IPS-20b (cell line): ENCODE data around the gene AHNAK.
A peak's percentile ranks its signal among the peaks of the same experiment; 100 is the strongest.
"Not testable (repeated sequence)": the region's sequence is repeated elsewhere in the genome, so short reads cannot be mapped to it uniquely, and the experiment has no call there.

Experiments used
- H3K27ac ChIP-seq: one replicate; pipeline ENCODE4 v1.5.1; 2013; ENCODE audit warnings: low read length
- H3K27me3 ChIP-seq: 2 replicates; pipeline ENCODE4 v1.6.1; 2013; ENCODE audit warnings: mild to moderate bottlenecking, low read length, inconsistent platforms; ENCODE audit not compliant: insufficient read depth
- H3K36me3 ChIP-seq: 2 replicates; pipeline ENCODE4 v1.6.1; 2013; ENCODE audit warnings: low read depth, mild to moderate bottlenecking, inconsistent platforms, low read length, moderate library complexity; ENCODE audit not compliant: insufficient read depth
- H3K4me1 ChIP-seq: 2 replicates; pipeline ENCODE4 v1.6.1; 2013; ENCODE audit warnings: mild to moderate bottlenecking, control low read depth, inconsistent platforms, low read length, moderate library complexity; ENCODE audit not compliant: insufficient read depth
- H3K4me3 ChIP-seq: 2 replicates; pipeline ENCODE4 v1.5.1; 2013; ENCODE audit warnings: mild to moderate bottlenecking, low read length, inconsistent platforms
- H3K9ac ChIP-seq: 2 replicates; pipeline ENCODE4 v1.6.1; 2013; ENCODE audit warnings: low read depth, mild to moderate bottlenecking, inconsistent platforms, low read length, moderate library complexity
- H3K9me3 ChIP-seq: 2 replicates; pipeline ENCODE4 v1.6.1; 2013; ENCODE audit warnings: mild to moderate bottlenecking, low read depth, low read length, inconsistent platforms; ENCODE audit not compliant: insufficient read depth

AHNAK gene, protein sequence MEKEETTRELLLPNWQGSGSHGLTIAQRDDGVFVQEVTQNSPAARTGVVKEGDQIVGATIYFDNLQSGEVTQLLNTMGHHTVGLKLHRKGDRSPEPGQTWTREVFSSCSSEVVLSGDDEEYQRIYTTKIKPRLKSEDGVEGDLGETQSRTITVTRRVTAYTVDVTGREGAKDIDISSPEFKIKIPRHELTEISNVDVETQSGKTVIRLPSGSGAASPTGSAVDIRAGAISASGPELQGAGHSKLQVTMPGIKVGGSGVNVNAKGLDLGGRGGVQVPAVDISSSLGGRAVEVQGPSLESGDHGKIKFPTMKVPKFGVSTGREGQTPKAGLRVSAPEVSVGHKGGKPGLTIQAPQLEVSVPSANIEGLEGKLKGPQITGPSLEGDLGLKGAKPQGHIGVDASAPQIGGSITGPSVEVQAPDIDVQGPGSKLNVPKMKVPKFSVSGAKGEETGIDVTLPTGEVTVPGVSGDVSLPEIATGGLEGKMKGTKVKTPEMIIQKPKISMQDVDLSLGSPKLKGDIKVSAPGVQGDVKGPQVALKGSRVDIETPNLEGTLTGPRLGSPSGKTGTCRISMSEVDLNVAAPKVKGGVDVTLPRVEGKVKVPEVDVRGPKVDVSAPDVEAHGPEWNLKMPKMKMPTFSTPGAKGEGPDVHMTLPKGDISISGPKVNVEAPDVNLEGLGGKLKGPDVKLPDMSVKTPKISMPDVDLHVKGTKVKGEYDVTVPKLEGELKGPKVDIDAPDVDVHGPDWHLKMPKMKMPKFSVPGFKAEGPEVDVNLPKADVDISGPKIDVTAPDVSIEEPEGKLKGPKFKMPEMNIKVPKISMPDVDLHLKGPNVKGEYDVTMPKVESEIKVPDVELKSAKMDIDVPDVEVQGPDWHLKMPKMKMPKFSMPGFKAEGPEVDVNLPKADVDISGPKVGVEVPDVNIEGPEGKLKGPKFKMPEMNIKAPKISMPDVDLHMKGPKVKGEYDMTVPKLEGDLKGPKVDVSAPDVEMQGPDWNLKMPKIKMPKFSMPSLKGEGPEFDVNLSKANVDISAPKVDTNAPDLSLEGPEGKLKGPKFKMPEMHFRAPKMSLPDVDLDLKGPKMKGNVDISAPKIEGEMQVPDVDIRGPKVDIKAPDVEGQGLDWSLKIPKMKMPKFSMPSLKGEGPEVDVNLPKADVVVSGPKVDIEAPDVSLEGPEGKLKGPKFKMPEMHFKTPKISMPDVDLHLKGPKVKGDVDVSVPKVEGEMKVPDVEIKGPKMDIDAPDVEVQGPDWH (N-terminal part only)

DNA sequence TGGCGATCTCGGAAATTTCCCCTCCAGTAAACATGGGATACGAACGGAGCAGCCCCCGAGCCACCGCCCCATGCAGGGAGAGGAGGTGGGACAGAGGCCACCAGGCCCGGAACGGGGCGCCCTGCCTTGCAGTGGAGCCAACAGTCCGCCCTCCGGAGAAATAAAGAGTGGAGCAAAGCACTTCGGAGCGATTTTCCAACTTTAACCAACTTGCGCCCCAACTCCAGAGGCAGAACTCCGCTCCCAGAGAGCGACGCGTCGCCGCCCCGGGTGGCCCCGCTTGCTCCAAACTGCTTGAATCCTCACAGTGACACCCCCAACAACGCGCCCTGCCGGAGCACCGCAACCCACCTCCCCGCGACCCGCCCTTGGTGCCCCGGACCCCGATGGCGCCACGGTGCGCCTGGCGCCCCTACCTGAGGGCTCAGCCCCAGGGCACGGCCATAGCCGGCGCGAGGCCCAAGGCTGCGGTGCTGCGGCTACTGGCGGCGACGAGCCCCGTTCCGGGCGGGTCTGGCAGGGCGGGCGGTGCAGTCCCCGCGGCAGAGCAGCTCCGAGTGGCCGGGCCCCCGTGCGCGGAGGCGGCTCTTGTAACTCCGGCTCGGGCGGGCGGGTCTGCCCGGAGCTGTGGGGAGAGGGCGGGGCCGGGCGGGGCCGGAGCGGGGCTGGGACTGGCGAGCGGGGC is at the start of gene AHNAK:
Gene AHNAK, minus strand, starts transcription at position 563 of the 685 bp plus-strand sequence. CDS start 10,708 bp downstream, outside the sequence.
- no peaks in the 10 kb centered on the region for H3K36me3 ChIP-seq
- no peaks in the 10 kb centered on the region for H3K9me3 ChIP-seq
- peaks cover 86% of the 10 kb centered on the region for H3K27me3 ChIP-seq
- H3K4me3 ChIP-seq = peak within 1 kb of the TSS; percentile 66
- H3K4me1 ChIP-seq = peaks cover 5% of the 10 kb centered on the region
- H3K27ac ChIP-seq = no peak within 1 kb of the TSS
- H3K9ac ChIP-seq = peak within 1 kb of the TSS; percentile 34

DNA sequence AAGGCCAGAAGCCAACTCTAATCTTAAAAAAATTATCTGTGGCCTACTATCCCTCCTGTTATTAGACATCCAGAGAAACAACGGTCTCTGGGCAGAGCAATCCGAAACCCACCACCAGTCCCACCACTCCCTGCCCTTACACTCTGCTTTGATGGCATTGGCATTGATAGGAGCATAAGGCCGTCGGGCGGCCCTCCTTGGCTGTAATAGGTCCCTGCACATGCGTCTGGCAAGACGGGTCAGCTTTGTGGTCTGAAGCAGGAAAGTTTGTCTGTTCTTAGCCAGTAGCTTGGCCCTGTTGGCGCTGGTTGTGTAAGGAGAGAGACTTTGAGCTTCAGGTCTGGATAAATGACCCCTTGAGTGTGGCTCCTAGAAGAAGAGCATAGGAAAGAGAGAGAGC is 48.5 kb upstream of the AHNAK start:
- no peak overlapping the region for H3K4me3 ChIP-seq
- H3K36me3 ChIP-seq = peaks cover 73% of the 10 kb centered on the region
- H3K27me3 ChIP-seq = no peaks in the 10 kb centered on the region; the same call in 1 of the 2 replicates

DNA sequence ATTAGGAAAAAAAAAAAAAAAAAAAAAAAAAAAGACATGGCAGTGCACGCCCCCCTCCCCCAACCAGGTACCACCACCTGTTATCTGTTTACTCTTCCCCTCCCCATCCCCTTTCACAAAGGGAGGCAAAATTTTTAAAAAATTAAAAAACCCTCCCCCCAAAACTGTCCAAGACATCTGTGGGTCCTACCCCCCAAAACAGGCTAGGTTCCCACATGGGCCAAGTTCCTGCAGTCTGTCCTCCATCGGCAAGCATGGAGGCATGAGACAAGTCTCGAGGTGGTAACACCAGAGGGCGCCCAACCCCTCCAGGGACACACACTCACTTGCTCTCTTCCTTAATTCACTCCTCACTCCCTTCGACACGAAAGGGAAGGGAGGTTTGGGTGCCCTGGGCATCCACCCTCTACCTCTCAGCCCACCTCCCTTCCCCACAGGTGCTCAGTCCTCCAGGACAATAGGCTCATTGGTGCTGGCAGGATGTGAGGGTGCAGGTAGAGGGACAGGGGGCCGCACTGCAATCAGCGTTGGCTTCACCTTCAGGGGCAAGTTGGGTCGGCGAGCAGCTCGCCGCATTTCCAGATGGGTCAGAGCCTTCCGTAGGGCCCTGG is 46.9 kb upstream of the AHNAK start:
- H3K9ac ChIP-seq = no peak overlapping the region
- no peaks in the 10 kb centered on the region for H3K9me3 ChIP-seq
- H3K27ac ChIP-seq = no peak overlapping the region
- no peak overlapping the region for H3K4me3 ChIP-seq
- H3K4me1 ChIP-seq = peaks cover 5% of the 10 kb centered on the region
- peaks cover 64% of the 10 kb centered on the region for H3K36me3 ChIP-seq
- no peaks in the 10 kb centered on the region for H3K27me3 ChIP-seq

More for the DNA sequence above, 48.5 kb upstream of the AHNAK start:
- peaks cover 17% of the 10 kb centered on the region for H3K4me1 ChIP-seq
- H3K27ac ChIP-seq = no peak overlapping the region
- H3K9me3 ChIP-seq = no peaks in the 10 kb centered on the region
- H3K9ac ChIP-seq = no peak overlapping the region

DNA sequence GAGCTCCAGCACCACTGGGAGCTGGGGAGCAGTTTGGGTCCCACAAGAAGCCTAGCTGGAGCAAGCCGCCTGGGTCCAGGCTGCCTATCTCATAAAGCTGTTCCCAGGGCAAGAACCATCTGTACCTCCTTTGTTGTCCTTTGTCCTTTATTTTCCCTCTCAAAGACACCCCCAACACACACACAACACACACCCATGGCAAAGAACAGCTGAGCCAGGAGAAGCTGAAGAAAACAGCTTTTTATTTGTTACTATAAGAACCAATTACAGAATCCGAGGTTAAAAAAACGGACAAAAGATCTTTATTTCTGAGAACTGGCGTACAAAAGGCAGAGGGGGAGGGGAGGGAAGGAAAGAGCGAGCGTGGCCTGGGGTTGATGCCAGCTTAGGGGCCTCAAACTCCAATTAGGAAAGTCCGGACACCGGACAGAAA is 46.4 kb upstream of the AHNAK start:
- Histone ChIP-seq H3K9ac (no peak overlapping the region), H3K27me3 (no peaks in the 10 kb centered on the region), H3K9me3 (no peaks in the 10 kb centered on the region), H3K4me3 (no peak overlapping the region), H3K4me1 (peaks cover 5% of the 10 kb centered on the region), H3K27ac (no peak overlapping the region), H3K36me3 (peaks cover 64% of the 10 kb centered on the region)

DNA sequence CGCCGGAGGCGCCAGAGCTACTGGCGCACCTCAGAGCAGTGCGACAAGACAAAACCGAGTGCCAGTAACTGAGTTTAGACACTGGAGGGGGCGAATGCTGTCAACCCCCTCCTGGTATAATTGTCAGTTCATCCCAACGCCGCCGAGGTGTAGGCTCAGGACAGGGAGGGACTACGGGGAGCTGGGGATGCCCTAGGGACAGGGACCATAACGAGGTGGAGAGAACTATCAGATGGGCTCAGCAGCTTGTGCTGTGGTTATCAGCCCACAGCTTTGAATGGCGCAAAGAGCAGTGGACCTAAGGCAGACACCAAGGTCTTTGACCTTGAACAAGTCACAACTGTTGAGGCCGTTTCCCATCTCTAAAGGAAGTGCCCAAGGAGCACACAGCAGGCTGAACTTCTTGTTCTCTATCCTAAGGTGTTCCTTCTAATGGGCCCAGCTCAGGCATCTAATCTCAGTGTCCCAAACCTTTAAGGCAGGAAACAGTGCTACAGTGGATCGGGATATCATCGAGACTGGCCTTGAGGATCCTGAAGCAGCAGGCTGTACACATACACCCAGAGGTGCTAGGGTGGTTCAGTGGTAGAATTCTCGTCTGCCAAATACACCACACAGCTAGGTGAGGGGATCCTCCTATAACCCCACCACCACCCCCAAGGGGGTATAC is 45.7 kb upstream of the AHNAK start:
- Histone ChIP-seq H3K27me3 (no peaks in the 10 kb centered on the region), H3K4me3 (peak overlapping the region; percentile 79), H3K4me1 (peaks cover 5% of the 10 kb centered on the region), H3K36me3 (peaks cover 64% of the 10 kb centered on the region), H3K9ac (peak overlapping the region; percentile 89), H3K27ac (peak overlapping the region; percentile 68), H3K9me3 (no peaks in the 10 kb centered on the region)

DNA sequence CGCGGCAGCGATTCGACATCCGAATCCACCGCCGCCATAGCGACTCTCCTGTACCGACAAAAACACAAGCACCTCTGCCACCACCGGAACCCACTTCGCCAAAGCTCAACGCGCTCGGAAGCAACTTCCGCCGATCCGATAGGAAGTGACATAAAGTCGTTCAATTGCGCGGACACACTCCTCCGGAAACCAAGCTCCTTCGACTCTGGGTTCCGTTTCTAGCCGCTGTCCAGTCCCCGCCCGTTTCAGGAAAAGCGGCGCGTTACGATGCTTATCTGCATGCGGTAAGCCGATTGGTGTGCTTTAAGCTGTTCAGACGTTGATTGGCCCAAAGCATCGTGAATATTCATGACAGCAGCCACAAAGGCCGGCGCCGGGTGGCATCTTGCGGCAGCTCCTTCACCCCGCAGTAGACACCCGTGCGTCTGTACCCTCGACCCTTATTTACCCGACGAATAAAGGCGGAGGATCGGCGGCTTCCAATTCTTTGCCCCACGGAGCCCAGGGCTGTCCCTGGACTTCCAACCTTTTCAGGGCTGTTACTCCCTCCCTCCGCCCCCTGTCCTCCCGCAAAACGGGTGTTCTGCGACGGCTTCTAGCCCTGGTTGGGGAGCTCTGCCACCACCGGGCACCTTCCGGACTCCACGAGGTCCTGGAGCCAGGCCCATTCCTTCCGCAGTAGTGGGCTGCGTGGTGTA is 45.0 kb upstream of the AHNAK start, which contains the start of gene TUT1:
Gene TUT1, minus strand, starts transcription at position 76 of the 698 bp plus-strand sequence. Its CDS starts 38 bp downstream, at position 38.
- no peaks in the 10 kb centered on the region for H3K9me3 ChIP-seq
- peaks cover 5% of the 10 kb centered on the region for H3K4me1 ChIP-seq
- peak within 1 kb of the TSS; percentile 95 for H3K9ac ChIP-seq
- H3K4me3 ChIP-seq = peak within 1 kb of the TSS; percentile 79
- H3K27me3 ChIP-seq = no peaks in the 10 kb centered on the region
- H3K36me3 ChIP-seq = peaks cover 60% of the 10 kb centered on the region
- peak within 1 kb of the TSS; percentile 68 for H3K27ac ChIP-seq

DNA sequence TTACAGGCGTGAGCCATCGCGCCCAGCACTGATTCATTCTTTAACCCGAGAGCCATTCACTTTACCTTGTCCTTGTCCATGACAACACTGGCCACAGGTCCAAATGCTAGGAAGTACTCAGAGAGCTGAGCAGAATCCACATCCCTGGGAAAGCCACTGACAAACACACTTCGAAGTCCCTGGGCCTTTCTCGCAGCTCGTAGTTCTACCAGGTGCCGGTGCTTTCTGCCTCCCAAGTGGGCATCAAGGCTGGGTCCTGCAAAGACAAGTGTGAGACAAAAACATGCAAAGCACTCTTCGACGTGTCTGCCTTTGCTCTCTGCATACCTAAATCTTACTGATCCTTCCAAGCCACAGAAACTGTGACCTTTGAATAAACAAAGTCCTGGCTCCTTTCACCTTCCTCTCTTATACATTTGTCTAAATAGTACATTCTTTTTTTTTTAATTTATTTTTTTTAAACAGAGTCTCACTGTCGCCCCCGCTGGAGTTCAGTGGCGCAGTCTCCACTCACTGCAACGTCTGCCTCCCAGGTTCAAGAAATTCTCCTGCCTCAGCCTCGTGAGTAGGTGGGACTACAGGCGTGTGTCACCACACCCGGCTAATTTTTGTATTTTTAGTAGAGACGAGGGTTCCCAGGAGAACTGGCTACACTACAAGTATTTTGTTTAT is 42.5 kb upstream of the AHNAK start:
- Histone ChIP-seq H3K27me3 (no peaks in the 10 kb centered on the region), H3K9ac (no peak overlapping the region), H3K9me3 (no peaks in the 10 kb centered on the region), H3K4me1 (peaks cover 5% of the 10 kb centered on the region), H3K4me3 (no peak overlapping the region), H3K27ac (no peak overlapping the region), H3K36me3 (peaks cover 46% of the 10 kb centered on the region)

DNA sequence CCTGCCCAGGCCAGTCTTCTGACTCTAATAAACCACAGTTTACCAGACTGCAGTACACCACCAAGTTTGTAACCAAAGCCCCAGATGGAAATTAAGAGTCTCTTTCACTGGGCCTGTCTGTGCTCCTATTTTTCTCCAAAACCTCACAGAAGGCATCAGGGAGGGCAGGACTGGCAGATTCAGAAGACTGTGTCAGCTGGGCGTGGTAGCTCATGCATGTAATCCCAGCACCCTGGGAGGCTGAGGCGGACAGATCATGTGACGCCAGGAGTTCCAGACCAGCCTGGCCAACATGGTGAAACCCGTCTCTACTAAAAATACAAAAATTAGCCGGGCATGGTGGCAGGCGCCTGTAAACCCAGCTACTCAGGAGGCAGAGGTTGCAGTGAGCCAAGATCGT is 38.8 kb upstream of the AHNAK start:
- not testable (repeated sequence) for H3K4me3 ChIP-seq, H3K9ac ChIP-seq, H3K27me3 ChIP-seq, H3K9me3 ChIP-seq, H3K27ac ChIP-seq, H3K4me1 ChIP-seq
- peaks cover 51% of the 10 kb centered on the region for H3K36me3 ChIP-seq

DNA sequence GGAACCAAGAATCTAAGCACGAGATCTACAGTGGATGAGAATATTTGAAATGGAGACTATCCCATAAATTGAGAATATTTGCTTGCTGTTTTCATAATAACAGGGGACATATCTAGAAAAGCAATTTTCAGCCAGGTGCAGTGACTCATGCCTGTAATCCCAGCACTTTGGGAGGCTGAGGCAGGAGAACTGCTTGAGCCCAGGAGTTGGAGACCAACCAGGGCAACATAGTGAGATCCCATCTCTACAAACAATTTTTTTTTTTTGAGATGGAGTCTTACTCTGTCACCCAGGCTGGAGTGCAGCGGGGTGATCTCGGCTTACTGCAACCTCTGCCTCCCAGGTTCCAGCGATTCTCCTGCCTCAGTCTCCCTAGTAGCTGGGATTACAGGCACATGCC is 35.1 kb upstream of the AHNAK start:
- not testable (repeated sequence) for H3K4me3 ChIP-seq, H3K4me1 ChIP-seq, H3K9me3 ChIP-seq, H3K27ac ChIP-seq, H3K27me3 ChIP-seq, H3K9ac ChIP-seq
- H3K36me3 ChIP-seq = peaks cover 61% of the 10 kb centered on the region
